ENCODE results near the gene NBAS.

Gene NBAS

DNA sequence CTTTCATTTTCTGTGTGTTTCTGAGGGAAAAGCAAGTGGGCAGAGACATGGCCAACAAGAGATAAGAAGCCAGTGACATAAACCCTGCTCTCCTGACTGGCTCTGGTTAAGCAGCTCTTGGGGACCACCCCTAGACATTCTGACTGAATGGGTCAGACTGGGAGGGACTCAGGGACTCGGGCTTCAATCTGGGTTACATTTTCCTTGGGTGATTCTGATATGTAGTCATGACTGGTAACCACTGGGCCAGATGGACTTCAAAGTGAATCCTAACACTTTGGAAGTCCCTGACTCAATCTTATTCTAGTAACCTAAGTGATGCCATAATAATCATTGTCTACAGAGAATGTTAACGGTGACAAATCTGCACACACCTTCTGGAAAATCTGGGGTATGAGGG is 397.8 kb downstream of the NBAS start:
- DNase-seq (ENCODE audit: low spot score): no peak

DNA sequence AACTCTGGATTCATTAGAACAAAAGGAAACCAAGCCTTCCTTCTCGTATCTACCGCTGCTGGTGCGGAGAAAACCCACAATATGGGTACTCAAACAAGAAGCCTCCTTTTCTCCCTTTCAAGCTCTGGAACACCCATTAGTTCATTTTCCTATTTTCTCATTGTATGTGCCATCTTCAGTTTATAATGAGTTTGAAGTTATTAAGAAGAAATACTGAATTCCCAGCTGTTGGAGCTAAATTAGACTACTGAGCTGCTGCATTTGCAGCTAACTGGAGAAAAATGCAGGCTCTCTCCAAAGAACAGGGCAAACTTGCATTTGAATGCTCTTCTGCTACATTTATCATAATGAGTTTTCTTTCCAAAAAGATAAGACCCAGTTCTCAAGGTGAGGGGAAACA is 398.5 kb downstream of the NBAS start:
- no peak for DNase-seq (ENCODE audit: low spot score)

GRCh38 chr2:15160201-15160991 is 400.7 kb downstream of the NBAS start:
- DNase-seq (ENCODE audit: low spot score): no peak

- peak; percentile 14 for DNase-seq (ENCODE audit: low spot score)
Measured at GRCh38 chr2:15159751-15160177, 401.4 kb downstream of the NBAS start.

- DNase-seq (ENCODE audit: low spot score): no peak
Measured at GRCh38 chr2:15159206-15159605, 401.9 kb downstream of the NBAS start.

- DNase-seq (ENCODE audit: low spot score): no peak
Measured at GRCh38 chr2:15158532-15158931, 402.6 kb downstream of the NBAS start.

DNA sequence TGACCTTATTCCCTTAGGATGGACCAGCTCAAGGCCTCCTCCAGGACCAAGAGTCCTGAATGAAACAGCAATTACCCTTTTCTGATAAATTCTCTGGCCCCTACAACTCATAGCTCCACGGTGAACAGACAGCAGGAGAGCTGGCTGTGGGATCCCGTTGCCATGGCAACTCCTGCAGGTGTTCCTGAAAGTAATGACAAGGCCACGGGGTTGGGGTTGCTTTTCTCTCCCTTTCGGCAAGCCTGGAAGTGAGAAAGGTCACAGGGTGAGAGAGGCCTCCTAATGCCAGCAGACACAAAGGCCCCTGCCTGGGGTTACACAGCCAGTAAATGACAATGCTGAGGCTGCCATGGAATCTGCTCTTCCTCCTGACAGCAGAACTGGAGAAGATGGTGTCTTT is 403.0 kb downstream of the NBAS start:
- DNase-seq (ENCODE audit: low spot score): no peak

DNA sequence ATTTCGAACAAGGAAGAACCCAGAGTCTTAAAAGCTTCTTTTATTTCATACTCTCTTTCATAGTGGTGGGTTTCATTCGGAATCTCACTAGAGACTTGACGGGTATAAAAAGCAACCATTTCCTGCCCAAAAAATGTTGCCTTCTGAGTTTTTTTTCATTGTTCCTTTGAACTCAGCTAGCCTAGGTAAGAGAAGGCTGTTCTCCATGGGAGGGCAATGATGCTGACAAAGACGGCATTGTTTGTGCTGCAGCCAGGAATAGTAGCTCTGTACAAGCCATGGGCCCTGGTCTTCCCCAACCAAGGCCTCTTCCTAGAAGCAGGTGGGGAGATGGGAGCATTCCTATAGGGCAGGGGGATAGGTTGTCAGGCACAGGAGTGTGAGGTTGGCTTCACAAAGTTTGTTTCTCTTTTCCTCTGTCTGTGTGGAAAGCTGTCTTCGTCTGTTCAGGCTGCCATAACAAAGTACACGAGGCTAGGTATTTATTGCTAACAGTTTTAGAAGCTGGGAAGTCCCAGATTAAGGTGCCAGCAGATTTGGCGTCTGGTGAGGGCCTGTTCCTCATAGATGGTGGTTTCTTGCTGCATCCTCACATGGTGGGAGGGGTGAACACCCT is 405.1 kb downstream of the NBAS start:
- DNase-seq (ENCODE audit: low spot score): no peak

DNA sequence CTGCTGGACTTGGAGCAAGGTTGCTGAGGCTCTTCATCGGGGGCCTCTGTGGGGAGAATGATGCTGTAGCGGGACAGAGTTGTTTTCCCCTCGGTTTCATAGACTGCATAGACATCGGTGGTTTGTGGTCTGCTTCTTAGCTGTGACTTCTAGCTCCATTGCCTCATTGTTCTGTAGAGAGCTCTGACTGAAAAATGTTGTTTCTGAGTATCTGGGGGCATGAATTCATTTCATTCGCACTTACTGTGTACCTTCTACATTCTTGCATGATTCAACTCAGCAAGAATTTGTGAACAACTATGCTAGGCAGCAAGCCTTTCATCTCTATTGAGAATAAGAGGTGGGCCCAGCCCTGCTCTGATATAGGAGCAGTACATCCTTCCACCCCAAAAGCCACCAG is 406.8 kb downstream of the NBAS start:
- DNase-seq (ENCODE audit: low spot score): no peak

DNA sequence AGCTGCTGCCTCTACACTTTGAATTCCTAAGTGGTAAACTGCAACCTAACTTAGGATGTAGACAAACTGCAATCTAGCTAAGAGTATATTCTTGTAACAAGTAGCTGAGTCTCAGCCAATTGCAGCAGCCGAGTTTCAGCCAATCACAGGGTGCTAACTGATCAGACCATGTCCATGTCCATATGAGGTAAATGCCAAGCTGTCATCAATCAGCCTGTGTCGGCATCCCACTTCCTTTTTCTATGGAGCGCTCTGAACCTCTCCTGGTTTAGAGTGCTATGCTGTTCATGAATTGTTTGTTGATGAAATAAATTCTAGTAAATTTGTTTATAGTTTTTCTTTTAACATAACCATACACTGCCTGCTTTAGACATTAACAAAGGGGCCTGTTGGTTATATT is 408.8 kb downstream of the NBAS start:
- no peak for DNase-seq (ENCODE audit: low spot score)

DNA sequence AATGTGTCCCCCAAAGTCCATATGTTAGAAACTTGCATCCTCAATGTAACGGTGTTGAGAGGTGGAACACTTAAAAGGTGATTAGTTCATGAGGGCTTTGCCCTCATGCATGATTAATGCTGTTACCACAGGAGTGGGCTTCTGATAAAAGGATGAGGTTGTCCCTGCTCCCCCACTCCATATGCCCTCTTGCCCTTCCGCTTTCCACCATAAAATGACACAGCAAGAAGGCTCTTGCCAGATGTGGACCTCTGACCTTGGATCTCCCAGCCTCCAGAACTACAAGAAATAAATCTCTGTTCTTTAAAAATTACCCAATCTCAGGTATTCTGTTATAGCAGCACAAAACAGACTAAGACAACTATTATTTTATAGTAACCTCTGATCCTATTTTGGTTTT is 412.1 kb downstream of the NBAS start:
- no peak for DNase-seq (ENCODE audit: low spot score)

DNA sequence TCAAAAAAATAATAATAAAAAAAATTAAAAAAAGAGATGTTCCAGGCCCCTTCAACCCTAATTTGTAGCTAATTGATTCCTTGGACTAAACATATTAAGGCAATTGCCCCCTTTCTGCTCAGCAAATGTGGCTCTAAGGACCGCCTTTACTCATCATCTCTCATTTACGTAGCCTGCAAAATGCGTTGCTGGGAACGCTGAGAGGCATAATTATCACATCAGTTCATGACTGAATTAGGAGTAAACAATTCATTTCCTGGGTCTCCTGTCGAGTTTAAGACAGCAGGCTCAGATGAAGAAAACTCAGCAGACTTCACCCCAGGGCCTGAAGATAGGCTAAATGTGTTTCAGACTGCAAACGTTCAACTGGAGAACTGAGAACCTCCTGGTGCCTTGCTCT is 413.5 kb downstream of the NBAS start:
- no peak for DNase-seq (ENCODE audit: low spot score)

DNA sequence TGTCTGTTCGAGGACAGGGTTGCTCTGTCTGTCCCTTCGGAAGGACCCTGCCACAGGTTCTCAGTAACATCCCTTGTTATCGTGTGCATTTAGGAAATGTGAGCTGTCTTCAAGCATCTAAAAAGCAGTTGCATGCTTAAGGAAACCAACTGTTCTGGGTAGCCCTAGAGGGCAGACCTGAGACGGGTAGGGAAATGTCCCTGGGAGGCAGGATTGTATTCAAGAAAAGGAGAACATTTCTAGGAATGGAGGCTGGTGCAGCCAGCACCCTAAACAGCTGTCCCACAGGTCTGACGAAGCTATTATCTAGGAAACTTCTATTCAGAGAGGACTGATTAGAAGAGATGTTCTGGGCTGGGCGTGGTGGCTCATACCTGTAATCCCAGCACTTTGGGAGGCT is 414.2 kb downstream of the NBAS start:
- DNase-seq (ENCODE audit: low spot score): no peak

DNA sequence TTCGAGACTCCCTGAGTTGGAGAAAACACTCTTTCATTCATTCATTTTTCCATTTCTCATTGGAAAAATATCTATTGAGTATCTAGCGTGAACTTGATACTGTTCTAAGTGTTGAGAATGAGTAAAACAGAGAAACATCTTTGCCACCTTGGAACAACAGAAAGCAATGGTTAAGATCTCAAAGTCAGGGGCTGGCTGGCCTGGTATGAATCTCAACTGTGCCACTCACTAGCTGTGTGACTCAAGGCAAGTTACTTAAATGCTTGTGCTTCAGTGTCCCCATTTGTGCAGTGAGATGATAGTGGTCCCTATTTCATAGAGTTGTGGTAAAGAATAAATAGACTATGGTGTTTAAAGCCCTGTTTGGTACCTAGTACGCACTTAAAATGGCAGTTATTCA is 415.2 kb downstream of the NBAS start:
- no peak for DNase-seq (ENCODE audit: low spot score)

DNA sequence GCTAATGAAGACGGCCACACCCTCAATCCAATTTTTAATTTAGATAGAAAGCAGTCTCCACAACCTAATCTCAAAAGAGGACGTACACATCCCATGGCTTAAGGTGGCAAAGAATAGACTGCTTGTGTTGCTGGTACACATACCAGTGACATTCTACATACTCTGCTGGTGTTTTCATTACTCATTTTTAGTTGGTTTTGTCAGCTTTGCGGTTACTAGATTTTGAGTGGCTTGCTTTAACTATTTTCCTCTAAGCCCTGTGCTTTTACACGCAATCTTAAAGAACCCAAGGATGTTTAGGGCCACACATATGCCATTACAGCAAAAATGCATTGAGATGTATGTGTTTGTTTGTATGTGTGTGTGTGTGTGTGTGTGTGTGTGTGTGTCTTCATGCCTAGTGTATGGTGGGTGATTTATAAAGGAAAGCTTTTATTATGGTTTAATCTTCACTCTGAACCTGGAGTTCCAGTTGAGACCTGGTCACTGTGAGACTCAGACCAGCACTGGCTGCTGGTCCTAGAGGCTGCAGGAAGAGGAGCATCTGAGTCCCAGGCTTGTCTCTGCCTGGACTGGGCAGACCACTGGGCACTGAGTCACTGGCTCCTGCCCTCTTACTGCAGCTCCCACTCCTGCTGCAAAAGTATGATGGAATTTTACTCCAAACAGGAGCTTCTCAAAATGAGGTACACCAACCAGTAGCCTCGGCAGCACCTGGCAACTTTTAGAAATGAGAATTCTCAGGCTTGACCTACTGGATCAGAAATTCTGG is 415.9 kb downstream of the NBAS start:
- DNase-seq (ENCODE audit: low spot score): no peak

GRCh38 chr2:15142069-15142689 is 419.0 kb downstream of the NBAS start:
- peak; percentile 45 for DNase-seq (ENCODE audit: low spot score)

DNA sequence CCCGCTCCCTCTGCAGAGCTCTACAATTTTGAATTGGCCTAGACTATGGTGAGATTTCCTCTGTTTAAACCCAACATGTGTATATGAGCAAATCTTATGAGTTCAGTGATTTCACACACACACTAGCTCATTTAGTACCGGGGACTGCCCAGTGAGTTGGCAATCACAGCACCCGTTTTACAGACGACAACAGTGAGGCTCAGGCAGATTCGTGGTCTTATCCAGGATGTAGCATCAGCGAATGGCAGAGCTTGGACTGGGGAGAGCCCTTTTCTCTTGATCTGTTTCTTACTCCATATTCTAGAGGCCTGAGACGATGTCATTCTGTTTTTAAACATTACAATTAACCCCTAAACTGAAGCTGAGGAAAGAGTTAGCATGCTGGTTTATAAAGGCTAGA is 419.9 kb downstream of the NBAS start:
- DNase-seq (ENCODE audit: low spot score): no peak

GRCh38 chr2:15136639-15137038 is 424.5 kb downstream of the NBAS start:
- DNase-seq (ENCODE audit: low spot score): no peak

GRCh38 chr2:15134957-15135356 is 426.2 kb downstream of the NBAS start:
- no peak for DNase-seq (ENCODE audit: low spot score)

DNA sequence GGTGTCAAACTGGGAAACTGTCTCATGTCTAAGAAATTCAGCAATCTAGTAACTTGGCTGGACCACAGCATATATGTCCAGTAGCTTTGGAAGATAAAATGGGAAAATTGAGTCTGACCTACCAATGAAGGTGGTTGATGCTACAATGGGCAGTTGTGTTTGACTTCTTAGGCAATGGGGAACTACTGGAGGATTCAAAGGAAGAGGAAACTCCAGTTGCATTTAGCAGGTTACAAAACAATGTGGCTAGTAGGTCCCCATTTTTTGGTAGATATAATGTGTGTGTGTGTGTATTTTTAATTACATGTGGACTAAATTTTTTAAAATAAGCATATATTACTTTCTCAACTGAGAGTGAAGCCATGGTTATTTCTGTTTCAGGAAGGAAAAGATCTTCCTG is 427.7 kb downstream of the NBAS start:
- DNase-seq (ENCODE audit: low spot score): no peak

DNA sequence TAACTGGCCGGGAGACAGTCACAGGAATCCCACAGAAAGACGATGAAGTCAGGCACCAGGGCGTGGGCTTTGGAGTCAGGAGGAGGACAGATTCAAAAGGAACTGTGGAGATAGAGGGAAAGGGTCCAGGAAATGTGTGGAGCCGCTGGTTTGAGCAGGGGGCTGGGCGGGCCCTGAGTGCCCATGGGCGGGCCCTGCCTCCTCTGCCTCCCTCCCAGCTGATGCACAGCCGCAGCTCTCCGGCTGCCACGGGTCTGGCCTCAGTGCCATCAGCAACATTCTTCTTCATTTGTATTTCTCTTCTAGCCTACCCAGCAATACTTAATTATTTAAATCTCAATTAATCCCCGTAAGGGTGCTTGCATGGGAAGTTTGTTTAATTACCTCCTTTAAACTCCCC is 432.3 kb downstream of the NBAS start:
- no peak for DNase-seq (ENCODE audit: low spot score)

DNA sequence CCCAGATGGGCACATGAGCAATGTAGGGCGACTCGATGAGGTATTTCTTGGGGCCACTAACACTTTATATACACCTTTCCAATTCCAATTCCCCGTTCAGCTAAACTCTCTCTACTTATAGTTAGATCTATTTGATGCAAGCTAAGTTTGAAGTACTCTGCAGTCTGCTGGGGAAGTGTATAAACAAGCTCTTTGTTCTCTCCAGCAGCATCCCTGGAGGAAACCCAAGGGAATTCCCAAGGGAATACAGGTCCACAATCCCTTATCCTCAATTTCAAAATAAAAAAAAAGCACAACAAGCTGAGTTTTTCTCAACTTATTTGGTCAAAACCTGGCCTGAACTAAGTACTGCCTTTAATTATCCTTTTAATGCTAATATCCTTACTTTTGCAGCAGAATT is 433.3 kb downstream of the NBAS start:
- DNase-seq (ENCODE audit: low spot score): no peak

GRCh38 chr2:15127301-15127700 is 433.8 kb downstream of the NBAS start:
- DNase-seq (ENCODE audit: low spot score): no peak

All from CD4-positive, alpha-beta T cell treated with Interleukin-2 at 100 ng/mL for 4 hours (primary cell).